AG09319 (cell line): Measurements from ENCODE around the gene FAM81A.
"Not testable (repeated sequence)": the region's sequence is repeated elsewhere in the genome, so short reads cannot be mapped to it uniquely, and the experiment has no call there.

Source experiments
- DNase-seq: peaks from one replicate; pipeline ENCODE4 v3.0.0-alpha.2; 2010; ENCODE audit warnings: low read depth; ENCODE audit errors: extremely low read depth
- TF ChIP-seq, protein P1 (sequence below): IDR thresholded peaks from 2 replicates; pipeline ENCODE4 v1.5.1; 2011; ENCODE audit warnings: low read depth, mild to moderate bottlenecking, inconsistent platforms, low read length, moderate library complexity

Gene FAM81A

DNA sequence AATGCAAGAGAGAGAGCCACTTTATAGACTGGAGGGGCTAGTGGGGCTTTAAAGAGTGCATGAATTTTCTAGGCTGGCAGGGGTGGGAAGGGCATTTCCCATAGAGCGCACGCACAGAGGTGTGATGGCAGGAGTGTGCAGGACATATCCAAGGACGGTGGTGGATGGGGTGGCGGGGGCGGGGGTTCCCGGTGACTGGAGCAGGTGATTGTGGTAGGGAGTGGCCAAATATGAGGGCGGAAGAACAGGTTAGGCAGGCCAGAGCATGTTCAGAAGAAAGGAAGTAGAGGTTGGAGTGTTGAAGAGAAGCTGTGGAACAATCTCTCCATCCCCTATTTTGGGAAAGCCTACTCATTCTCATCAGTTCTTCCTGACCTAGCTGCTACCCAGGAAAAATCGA lies 18.1 kb downstream of the FAM81A start:
- DNase-seq: no peak
- TF ChIP-seq, protein P1, sequence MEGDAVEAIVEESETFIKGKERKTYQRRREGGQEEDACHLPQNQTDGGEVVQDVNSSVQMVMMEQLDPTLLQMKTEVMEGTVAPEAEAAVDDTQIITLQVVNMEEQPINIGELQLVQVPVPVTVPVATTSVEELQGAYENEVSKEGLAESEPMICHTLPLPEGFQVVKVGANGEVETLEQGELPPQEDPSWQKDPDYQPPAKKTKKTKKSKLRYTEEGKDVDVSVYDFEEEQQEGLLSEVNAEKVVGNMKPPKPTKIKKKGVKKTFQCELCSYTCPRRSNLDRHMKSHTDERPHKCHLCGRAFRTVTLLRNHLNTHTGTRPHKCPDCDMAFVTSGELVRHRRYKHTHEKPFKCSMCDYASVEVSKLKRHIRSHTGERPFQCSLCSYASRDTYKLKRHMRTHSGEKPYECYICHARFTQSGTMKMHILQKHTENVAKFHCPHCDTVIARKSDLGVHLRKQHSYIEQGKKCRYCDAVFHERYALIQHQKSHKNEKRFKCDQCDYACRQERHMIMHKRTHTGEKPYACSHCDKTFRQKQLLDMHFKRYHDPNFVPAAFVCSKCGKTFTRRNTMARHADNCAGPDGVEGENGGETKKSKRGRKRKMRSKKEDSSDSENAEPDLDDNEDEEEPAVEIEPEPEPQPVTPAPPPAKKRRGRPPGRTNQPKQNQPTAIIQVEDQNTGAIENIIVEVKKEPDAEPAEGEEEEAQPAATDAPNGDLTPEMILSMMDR: no peak

DNA sequence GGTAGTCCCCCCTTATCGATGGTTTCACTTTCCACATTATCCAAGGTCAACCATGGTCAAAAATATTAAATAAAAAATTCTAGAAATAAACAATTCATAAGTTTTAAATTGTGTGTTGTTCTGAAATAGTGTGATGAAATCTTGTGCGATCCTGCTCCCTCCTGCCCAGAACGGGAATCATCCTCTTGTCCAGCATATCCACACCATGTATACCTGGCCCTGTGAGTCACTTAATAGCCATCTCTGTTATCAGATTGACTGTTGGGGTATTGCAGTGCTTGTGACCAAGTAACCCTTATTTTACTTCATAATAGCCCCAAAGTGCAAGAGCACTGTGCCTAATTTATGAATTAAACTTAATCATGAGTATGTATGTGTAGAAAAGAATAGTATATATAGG lies 19.1 kb downstream of the FAM81A start:
- TF ChIP-seq, protein P1: no peak
- DNase-seq: no peak

DNA sequence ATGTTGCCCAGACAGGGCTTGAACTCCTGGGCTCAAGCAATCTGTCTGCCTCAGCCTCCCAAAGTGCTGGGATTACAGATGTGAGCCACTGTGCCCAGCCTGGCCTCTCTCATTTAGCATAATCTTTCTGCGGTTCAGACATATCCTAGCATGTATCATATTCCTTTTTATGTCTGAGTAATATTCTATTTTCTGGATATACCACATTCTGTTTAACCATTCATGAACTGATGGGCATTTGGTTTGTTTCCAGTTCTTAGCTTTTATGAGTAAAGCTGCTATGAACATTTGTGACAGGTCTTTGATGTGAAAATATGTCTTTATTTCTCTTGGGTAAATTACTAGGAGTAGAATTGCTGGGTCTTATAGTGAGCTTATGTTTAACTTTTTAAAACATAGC lies 23.5 kb downstream of the FAM81A start:
- DNase-seq: no peak
- TF ChIP-seq, protein P1: no peak

DNA sequence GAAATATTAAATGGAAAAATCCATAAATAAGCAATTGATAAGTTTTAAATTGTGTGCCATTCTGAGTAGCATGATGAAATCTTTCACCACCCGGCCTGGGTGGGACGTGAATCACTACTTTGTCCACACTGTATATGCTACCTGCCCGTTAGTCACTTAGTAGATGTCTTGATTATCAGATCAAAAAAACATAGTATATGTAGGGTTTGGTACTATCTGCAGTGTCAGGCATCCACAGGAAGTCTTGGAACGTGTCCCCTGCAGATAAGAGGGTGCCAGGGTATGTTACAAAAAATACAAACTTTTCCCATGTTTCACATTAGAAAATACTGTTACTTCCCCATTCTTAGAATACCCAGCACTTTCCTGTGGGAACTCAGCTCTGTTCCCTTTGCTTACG lies 35.2 kb downstream of the FAM81A start:
- TF ChIP-seq, protein P1: no peak
- no peak for DNase-seq

DNA sequence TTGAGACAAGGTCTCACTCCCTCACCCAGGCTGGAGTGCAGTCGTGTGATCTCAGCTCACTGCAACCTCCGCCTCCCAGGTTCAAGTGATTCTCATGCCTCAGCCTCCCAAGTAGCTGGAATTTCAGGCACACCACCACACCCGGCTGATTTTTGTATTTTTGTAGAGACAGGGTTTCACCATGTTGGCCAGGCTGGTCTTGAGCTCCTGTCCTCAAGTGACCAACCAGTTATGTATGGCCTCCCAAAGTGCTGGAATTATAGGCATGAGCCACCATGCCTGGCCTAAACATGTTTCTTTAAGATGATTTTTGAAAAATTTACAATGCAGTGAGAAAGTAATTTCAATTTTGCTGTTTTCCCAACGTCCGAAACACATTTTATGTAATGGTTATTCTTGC lies 37.2 kb downstream of the FAM81A start:
- not testable (repeated sequence) for DNase-seq

DNA sequence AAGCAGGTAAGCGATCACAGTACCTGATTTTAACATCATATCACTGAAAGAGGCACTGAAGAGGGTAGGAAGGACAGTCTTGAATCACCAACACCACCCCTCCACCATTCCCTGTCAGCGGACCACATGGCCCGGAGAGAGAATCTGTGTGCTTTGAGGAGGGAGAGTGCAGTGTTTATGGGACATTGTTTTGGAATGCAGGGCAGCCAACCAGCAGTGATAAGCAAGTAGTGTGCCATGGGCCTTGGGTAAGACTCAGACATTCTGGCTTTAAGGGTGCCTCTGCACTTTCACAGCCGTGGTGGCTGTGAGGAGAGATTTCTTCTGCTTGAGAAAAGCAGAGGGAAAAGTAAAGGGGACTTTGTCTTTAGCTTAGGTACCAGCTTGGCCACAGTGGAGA lies 46.4 kb downstream of the FAM81A start:
- TF ChIP-seq, protein P1: no peak
- DNase-seq: no peak

DNA sequence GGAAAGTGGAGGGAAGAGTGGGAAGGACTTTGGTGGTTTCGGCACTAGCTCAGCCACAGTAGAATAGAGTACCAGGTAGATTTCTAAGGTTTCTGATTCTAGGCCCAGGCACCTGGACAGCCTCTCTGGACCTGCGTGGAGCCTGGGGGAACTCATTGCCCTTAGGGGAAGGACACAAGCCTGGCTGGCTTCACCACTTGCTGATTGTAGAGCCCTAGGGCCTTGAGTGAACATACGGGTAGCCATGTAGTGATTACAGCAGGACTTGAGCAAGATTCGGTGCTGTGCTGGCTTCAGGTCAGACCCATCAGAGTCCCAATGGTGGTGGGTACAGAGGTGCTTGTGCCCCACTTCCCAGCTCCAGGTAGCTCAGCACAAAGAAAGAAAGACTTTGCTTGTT lies 47.0 kb downstream of the FAM81A start:
- no peak for DNase-seq
- TF ChIP-seq, protein P1: no peak

DNA sequence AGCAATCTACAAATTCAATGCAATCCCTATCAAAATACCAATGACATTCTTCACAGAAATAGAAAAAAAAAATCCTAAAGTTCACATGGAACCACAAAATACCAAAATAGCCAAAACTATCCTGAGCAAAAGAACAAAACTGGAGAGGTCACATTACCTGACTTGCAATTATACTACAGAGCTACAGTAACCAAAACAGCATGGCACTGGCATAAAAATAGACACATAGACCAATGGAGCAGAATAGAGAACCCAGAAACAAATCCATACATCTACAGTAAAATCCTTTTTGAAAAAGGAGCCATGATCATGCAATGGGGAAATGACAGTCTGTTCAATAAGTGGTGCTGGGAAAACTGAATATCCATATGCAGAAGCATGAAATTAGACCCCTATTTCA lies 51.5 kb downstream of the FAM81A start:
- not testable (repeated sequence) for DNase-seq

DNA sequence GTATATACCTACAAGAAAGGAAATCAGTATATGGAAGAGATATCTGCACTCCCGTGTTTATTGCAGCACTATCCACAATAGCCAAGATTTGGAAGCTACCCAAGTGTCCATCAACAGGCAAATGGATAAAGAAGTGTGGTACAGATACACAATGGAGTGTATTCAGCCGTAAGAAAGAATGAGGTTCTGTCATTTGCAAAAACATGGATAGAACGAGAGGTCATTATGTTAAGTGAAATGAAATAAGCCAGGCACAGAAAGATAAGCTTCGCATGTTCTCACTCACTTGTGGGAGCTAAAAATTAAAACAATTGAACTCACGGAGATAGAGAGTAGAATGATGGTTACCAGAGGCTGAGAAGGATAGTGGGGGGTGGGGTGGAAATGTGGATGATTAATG lies 53.1 kb downstream of the FAM81A start:
- TF ChIP-seq, protein P1: no peak
- DNase-seq: no peak
